ENCODE data around the gene LIMS1.
"Not testable (repeated sequence)": the region's sequence is repeated elsewhere in the genome, so short reads cannot be mapped to it uniquely, and the experiment has no call there.

- TF ChIP-seq POLR2A (IDR thresholded peaks at IDR 0.05); CTCF (IDR thresholded peaks at IDR 0.05 in 8 of 11, conservative IDR thresholded peaks at IDR 0.05 in 3 of 11): not testable (repeated sequence)
Observed at GRCh38 chr2:108644446-108644845, 110.2 kb downstream of the LIMS1 start.
